Osteocyte (in vitro differentiated cells): ENCODE results near the gene ABHD2. TPM values are rescaled to one million over a fixed set of nuclear protein-coding genes. Genes with fewer than 3 reads are reported as not detected.
A peak's percentile ranks its signal among the peaks of the same experiment; 100 is the strongest.

Experiments used
- DNase-seq: peaks from one replicate; pipeline ENCODE4 v3.0.0; 2021; ENCODE audit warnings: mixed read lengths; ENCODE audit not compliant: unreplicated experiment; ENCODE audit errors: extremely low spot score
- H3K27ac Mint-ChIP-seq: one replicate; pipeline ENCODE4 v1.8.0; 2021; ENCODE audit warnings: mild to moderate bottlenecking, mixed read lengths; ENCODE audit not compliant: unreplicated experiment
- H3K27me3 Mint-ChIP-seq: one replicate; pipeline ENCODE4 v1.8.0; 2021; ENCODE audit warnings: mixed read lengths; ENCODE audit not compliant: unreplicated experiment
- H3K36me3 Mint-ChIP-seq: one replicate; pipeline ENCODE4 v1.8.0; 2021; ENCODE audit warnings: mixed read lengths; ENCODE audit not compliant: unreplicated experiment
- H3K4me1 Mint-ChIP-seq: one replicate; pipeline ENCODE4 v1.8.0; 2021; ENCODE audit warnings: mixed read lengths; ENCODE audit not compliant: unreplicated experiment
- H3K4me3 Mint-ChIP-seq: one replicate; pipeline ENCODE4 v1.8.0; 2021; ENCODE audit warnings: mild to moderate bottlenecking, moderate library complexity, mixed read lengths; ENCODE audit not compliant: unreplicated experiment
- H3K9me3 Mint-ChIP-seq: one replicate; pipeline ENCODE4 v1.8.0; 2021; ENCODE audit warnings: mixed read lengths; ENCODE audit not compliant: unreplicated experiment
- CTCF ChIP-seq: fragments of 200-600 bp; sonication (generic); IDR thresholded peaks from 2 replicates; pipeline ENCODE4 v1.5.0; 2021; ENCODE audit warnings: antibody characterized with exemption, mild to moderate bottlenecking, moderate library complexity
- total RNA-seq: library from RNA; stranded (reverse); gene quantifications from 2 replicates; pipeline ENCODE4 v1.2.1, GENCODE V29; 2021

The ABHD2 gene
- total RNA-seq, 1 donor from 2014 or later = 85.7 TPM

- no peak for DNase-seq
- H3K27ac Mint-ChIP-seq = no peak overlapping the region
- no peaks in the 10 kb centered on the region for H3K27me3 Mint-ChIP-seq
- no peak overlapping the region for H3K4me3 Mint-ChIP-seq
- peaks cover 13% of the 10 kb centered on the region for H3K36me3 Mint-ChIP-seq
- H3K4me1 Mint-ChIP-seq = peaks cover 48% of the 10 kb centered on the region
- no peak for TF ChIP-seq CTCF
- no peaks in the 10 kb centered on the region for H3K9me3 Mint-ChIP-seq
Observed at GRCh38 chr15:89110060-89110459, 21.8 kb downstream of the ABHD2 start.

- no peaks in the 10 kb centered on the region for H3K27me3 Mint-ChIP-seq
- H3K4me3 Mint-ChIP-seq = no peak overlapping the region
Observed at GRCh38 chr15:89111352-89111751, 23.1 kb downstream of the ABHD2 start.

GRCh38 chr15:89111961-89112340, 23.7 kb downstream of the ABHD2 start:
- H3K4me1 Mint-ChIP-seq = peaks cover 54% of the 10 kb centered on the region
- H3K36me3 Mint-ChIP-seq = peaks cover 22% of the 10 kb centered on the region
- no peaks in the 10 kb centered on the region for H3K9me3 Mint-ChIP-seq
- no peak for TF ChIP-seq CTCF
- H3K4me3 Mint-ChIP-seq = no peak overlapping the region
- no peaks in the 10 kb centered on the region for H3K27me3 Mint-ChIP-seq
- peak overlapping the region; percentile 68 for H3K27ac Mint-ChIP-seq
- no peak for DNase-seq

More at GRCh38 chr15:89111352-89111751, 23.1 kb downstream of the ABHD2 start:
- peaks cover 17% of the 10 kb centered on the region for H3K36me3 Mint-ChIP-seq
- no peak overlapping the region for H3K27ac Mint-ChIP-seq
- no peaks in the 10 kb centered on the region for H3K9me3 Mint-ChIP-seq
- DNase-seq = no peak
- peaks cover 51% of the 10 kb centered on the region for H3K4me1 Mint-ChIP-seq
- TF ChIP-seq CTCF = no peak

- Mint-ChIP-seq H3K9me3 (no peaks in the 10 kb centered on the region), H3K4me3 (no peak overlapping the region), H3K4me1 (peaks cover 54% of the 10 kb centered on the region), H3K27ac (peak overlapping the region; percentile 68), H3K36me3 (peaks cover 21% of the 10 kb centered on the region), H3K27me3 (no peaks in the 10 kb centered on the region)
- no peak for DNase-seq
- no peak for TF ChIP-seq CTCF
Observed at GRCh38 chr15:89112341-89112971, 24.2 kb downstream of the ABHD2 start.

GRCh38 chr15:89113296-89114024, 25.2 kb downstream of the ABHD2 start:
- no peak for DNase-seq

More at GRCh38 chr15:89113296-89114024, 25.2 kb downstream of the ABHD2 start:
- Mint-ChIP-seq H3K4me3 (no peak overlapping the region), H3K27me3 (no peaks in the 10 kb centered on the region), H3K36me3 (peaks cover 25% of the 10 kb centered on the region), H3K9me3 (no peaks in the 10 kb centered on the region), H3K27ac (peak overlapping the region; percentile 59), H3K4me1 (peaks cover 59% of the 10 kb centered on the region)
- no peak for TF ChIP-seq CTCF
